HG02763 (cell line): ENCODE results near the gene LSG1.

Experiments
- ATAC-seq: cut with Tn5 transposase; IDR thresholded peaks from one replicate; pipeline ENCODE4 v1.9.1; 2021; ENCODE audit warnings: mild to moderate bottlenecking, moderate library complexity; ENCODE audit not compliant: unreplicated experiment

Gene LSG1

DNA sequence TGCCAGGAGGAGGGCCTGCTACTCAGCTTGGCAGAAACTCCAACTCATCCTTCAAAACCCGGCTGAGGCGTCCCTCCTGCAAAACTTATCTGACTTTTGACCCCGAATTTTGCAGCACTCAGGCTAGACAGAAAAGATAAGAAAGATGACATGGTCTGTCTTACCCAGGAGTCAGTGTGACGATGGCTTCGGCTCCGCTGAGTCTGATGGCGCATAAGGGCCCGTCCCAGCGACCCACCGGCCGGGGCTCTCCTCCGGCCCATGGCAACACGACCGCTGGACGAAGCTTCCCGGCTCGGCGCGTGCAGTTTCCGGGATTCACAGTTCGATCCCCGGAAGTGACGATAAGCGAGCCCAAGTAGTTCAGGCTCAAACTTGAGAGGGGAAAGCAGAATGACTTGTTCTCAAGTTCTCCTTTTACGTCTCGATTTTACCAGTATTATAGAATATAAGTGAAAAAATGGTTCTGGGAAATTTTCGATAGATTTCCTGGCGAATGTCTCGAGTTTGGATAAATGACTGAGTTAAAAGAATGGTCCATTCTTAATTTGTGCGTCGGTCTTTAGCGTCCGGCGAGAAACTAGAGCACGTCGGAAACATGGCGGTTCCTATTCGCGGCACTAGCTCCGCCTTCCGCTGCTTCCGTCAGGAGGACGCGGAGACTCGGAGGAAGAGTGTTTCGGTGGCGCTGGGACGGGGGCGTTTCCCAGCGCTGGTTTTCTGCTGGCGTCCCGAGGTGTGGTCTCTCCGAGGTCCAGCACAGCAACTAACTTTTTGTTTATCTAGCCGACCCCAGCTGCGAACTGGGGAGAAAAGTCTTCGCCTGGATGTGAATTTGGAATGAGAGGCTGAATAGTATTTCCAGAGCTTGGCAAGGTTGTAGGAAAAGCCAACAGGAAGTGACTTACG is at the start of gene LSG1:
LSG1 (minus strand) TSS at position 292 of the 909 bp plus-strand sequence; CDS start at position 263, 29 bp downstream.
- ATAC-seq = peak; percentile 83

DNA sequence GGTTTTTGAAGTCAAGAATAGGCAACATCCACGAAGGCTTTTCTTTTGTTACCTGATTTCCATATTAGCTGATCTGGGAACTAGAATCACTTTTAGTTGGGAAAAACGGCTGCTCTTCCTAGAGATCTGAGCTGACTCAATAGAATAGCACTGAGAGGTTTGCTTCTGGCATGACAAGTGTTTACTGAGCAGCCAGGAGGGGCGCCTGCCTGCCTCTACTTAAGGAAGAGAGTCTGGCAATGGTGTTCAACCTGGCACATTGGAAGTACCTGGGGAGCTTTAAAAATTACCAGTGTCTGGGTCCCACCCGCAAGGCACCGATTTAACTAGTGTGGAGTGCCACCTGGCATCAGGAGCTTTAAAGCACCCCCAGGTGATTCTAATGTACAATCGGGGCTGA is 48.1 kb upstream of the LSG1 start:
- no peak for ATAC-seq

DNA sequence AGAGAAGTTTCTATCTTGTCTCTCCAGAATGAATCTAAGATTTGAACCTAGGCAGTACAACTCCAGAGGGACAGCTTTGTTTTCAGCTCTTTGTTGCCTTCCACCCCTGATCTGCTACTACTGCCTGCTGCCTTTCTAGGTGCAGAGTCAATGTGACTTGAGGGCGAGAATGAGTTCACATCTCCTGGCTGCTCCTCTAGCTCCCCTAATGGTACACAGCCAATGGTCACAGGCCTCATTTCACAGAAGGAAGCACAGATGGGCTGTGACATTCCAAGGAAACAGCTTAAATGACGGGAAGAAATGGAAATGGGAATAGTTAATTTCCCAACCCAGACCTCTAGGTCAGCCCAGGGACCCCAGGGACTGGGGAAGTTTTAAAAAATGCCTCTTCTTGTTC is 46.1 kb upstream of the LSG1 start:
- ATAC-seq = no peak

DNA sequence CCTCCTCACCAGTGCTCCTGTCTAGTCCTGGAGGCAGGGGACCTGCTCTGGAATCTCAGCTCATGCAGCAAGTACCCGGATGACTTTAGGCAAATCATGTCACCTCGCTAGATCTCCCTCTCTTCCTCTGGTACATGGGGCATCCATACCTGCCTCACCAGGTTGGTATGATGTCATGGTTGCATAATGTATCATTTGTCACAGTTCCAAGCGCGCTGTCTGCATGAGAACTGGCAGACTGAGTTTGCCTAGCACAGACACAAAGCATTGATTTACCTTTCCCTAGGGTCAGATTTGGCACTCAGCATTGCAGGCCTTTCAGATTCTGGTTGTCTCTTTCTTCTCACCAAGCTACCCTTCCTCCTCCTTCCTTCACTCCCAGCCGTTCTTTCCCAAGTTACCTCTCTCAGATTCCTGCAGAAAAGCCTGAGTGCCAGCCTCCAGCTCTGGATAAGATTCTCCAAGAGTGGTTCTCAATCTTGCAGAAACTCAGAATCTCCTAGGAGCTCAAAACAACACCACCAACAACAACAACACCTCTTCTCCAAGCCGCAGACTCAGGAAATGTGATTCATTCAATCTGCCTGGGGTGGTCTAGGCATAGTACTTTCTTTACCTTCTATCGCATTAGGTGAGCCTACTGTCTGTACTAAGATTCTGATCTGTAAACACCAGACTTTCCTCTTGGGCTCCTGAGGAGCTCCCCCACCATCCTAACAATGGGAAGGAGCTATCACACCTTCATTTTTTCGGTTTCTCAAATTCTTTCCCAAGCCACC is 43.2 kb upstream of the LSG1 start:
- ATAC-seq = no peak

DNA sequence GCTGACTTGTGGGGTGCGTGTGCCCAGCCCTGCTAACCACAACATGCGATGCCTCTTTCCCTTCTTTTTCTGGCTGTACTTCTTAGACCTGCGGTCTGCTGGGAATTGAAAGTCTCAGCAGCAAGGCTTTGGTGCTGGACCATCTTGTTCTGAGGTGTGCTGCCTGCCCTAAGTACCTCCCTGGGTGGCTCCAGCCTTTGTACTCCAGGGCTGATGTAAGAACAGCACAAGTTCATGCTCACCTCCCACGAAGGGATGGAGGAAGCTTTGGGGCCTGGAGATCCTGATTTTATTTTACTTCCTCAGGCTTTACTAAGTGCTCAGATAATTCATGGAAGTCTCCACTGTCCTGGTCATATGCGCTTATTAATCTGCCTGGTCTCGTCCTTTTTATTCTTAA is 42.6 kb upstream of the LSG1 start:
- ATAC-seq = no peak

DNA sequence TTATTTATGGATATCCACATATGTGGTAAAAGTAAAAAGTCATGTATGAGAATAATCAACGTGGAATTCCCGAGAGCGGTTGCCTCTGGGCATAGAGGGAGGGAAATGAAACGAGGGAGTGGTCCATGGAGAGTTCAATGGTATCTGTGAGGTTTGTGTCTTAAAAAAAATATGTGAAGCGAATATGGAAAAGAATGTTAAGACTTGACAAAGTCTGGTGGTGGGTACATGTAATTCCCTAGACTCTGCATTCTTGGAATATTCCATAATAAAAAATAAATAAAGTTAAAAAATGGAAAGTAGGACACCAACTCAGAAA is 42.1 kb upstream of the LSG1 start:
- ATAC-seq = no peak

DNA sequence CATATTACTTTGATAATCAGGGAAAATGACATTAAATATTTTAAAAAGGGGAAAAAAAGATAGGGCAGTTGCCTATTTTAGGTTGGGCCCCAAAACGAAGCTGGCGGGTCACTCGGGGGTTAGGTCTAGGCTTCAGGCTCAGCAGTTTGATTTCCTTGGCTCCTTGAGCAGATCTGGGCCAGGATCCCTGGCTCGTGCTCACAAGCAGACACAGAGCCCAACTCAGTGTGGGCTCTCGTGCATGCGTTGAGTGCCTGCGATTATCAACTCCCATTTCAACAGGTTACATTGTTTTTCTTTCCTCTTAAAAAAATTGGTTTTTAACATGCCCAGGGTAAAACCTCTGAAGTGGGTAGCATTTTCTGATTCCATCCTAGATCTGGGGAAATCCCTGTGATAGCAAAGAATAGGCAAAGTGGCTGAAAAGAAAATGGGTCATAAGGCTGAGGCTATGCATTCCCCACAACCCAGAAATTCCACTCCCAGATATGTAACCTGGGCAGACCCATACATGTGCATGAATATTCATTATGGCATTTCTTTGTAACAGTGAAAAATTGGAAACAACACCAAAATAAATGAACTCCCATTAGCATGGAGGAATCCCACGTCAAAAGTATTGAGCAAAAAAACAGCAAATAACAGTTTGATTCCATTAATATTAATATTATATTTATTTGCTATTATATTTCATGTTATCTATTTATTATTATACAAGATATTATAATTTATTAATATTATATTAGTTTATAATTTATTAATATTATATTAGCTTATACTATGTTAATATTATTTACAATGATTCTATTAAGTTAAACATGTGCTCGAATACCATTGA is 41.5 kb upstream of the LSG1 start:
- no peak for ATAC-seq

DNA sequence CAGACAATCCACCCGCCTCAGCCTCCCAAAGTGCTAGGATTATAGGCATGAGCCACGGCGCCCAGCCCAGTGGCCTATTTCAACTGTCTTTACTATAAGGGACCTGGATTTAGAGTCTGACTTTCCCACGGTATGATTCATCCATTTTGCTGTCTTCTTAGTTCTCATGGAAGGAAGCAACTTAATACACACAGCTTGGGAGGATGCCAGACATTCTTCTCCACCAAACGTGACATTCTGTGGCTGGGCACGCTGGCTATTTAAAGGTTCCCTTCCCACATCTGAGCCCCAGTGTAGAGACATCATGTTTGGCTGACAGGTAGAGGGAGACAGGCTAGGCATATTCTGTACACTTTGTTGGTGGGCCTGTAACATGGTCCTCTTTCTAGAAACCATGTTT is 39.9 kb upstream of the LSG1 start:
- ATAC-seq = no peak

DNA sequence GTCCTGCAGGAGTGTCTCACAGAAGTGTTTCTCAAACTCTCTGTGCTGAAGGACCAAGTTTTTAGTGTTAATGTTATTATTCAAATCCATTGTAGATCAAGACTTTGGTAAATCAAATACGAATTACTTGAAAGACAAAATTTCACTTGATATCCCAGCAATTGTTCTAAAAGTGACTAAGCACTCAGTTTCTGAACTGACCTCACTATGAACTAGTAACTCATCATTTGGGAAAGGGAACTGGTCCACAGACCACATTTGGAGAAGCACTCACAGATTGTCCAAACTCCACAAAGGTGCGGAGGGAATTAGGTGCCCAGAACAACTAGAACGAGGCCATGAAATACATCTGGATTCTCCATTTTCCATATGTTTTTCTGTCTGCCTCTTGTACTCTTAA is 39.3 kb upstream of the LSG1 start:
- ATAC-seq = no peak

DNA sequence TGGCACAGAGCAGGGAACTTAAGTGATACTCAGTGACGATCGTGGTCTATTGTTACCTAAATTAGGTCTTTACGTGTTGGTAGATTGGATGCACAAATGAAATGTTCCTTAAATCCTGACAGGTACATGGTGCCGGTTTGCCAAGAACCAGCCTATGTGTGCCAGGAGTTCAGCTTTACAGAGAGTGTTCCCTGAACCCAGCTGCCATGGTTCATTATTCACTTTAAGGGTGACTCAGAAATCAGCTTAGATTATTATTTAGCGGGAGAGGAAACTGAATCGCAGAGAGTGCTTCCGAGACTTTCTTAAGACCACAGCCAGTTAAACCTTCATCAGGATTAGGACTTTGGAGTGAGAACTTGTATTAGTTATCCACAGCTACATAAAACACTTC is 35.2 kb upstream of the LSG1 start:
- no peak for ATAC-seq

DNA sequence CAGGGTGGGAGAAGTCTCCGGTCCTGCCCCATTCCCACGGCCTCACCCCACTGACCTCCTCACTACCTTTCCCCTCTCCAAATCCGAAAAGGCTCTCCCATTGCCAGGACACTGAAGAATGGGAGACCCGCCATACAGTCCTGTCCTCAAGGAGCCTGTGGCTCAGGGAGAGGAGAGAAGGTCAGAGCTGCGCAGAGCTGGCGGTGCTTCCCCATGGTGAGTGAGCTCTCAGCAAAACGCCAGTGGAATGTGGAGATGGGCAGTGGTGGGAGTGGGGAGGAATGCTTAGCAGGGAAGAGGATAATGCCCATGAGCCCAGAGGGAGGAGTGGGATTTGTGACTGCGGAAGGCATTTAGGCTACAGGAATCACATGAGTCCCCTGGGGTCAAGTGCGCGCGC is 33.8 kb upstream of the LSG1 start:
- ATAC-seq = no peak

DNA sequence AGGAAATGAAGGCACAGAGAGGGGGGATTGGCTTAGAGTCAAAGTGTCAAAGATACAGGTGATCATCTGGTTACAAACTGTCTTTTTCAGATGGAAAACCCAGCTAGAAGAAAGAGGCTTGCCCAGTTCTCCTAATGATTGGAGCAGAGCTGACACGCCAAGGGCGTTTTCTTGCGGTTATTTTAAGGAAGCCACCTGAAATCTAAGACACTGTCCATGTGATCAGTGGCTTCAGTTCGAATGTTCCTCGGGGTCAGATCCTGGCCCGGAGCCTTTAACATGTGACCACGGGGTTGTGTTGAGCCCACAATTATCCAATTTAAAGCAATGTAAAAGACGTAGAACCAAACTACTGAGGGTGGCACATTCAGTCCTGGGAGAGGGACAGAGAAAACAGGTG is 33.2 kb upstream of the LSG1 start:
- ATAC-seq = no peak

DNA sequence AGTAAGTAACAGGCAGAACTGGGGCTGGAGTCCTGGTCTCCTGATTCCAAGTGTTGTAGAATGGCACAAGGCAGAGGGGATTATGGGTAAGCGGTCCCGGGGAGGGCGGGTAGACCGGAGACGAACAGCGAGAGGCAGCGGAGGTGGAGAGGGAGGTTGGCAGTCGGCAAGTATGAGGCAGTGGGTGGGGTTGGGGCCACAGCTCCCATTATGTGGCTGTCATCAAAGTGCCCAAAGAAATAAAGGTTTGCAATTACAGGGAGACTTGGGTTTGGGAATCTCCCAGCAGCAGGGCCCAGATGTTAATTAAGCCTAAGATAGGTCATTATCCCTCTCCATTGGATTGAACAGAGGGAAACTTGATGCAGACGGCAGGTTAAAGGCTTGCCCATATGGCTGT is 30.6 kb upstream of the LSG1 start:
- no peak for ATAC-seq

DNA sequence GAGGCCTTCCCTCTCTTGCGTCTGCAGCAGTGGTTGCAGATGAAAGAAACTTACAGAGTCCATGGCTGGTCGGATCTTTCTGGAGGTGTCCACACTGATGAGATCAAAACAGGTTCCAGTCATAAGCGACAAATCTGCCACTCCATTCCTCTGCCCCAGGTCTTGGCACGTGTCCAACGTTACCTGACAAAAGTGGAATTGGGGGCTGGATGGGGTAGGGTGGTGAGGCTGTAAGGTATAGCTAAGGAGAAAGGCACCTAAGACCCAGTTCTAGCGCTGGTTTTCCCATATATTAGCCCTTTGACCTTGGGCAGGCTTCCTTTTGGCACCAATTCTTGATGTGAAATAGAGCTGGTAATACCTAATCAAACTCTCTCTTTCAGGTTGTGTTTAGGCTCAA is 24.7 kb upstream of the LSG1 start:
- no peak for ATAC-seq

DNA sequence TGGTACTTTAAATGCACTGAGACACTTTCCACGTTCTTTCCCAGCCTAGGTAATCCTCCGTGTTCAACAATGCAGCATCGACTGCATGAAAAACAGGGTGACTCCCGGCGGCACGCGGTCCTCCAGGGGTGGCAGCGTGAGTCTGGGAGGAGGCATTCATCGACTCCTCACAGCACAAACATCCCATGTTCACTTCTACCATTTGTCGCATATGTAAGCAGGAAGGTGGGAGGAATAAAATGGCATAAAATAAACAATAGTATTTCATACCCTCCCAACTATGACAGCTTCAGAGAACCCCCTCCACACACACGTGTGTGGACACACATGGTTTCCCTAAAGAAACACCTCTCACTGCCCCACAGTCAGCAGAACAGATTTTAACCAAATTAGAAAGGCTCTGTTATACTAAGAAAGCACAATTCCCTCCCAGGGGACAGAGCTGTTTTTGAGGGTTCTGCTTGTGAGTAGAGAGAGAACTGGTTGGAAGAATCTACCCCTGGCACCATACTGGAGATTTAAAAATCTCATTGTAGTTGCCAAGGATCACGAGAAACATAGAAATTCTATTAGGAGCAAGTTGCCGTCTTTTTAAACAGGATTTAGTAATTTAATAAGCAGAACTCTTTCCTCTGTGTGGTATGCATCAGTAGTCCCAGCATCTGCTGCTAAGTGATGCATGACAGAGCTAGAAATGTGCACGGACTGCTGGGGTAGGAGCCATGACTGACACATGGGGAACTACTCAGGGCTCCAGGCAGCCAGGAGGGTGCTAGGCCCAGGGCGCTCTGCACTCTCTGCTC is 19.7 kb upstream of the LSG1 start:
- ATAC-seq = peak; percentile 55

DNA sequence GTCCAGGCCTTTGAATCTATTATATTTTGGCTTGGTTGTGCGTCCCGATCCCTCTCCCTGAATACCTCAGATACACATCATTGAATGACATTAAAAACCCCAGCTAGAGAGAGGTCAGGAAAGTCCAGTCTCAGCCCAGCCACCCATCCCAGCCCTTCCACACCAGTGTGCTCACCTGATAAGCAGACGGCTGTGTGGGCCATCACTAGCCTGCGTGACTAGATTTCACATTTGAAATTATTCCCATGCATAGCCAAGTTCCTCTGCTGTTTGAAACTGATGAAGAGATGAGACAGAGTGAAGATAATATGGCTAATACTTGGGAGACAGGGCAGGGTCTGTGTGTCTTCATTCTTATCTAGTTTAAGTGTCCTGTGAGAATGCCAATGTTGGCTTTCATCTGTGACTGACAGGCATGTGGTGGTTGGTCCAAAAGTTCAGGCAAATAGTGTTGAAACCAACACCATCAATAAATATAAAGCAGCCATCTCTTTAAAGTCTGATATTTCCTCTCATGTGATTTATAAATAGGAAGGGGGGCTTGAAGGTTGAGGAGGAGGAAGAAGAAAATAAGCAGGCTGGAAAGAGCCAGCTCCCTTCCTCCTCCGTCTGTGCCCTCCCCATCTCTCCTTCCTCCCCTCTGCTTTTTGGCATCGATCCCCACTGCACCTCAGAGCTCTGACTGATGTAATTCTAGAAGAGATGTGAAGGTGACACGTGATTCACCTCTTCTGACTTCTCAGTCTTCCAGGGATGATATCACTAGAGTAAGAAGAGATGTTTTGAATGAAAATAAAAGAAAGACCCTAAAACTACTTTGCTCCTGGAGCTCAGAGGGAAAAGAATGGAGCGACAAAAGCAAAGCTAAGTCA is 18.7 kb upstream of the LSG1 start:
- no peak for ATAC-seq

DNA sequence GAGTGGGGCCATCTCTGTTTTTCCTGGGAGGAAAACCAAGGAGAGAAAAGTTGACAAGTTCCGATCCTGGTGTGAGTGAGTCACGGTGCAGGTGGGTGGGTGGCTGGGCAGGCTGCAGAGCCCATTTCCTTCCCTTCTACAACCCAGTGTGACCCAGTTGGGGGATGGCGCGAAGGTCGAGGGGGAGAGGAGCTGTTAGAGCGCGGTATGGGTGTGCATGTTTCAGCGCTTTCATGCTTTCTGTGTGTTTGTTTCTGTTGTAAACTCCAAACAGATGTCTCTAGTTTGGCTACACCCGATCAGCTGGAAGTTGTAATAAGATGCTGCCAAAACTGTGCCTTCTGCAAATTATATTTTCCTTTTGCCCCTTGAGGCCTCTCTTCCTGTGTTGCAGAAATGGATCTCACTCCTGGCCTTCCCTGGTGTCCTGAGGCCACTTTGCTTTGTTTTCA is 17.5 kb upstream of the LSG1 start:
- no peak for ATAC-seq

DNA sequence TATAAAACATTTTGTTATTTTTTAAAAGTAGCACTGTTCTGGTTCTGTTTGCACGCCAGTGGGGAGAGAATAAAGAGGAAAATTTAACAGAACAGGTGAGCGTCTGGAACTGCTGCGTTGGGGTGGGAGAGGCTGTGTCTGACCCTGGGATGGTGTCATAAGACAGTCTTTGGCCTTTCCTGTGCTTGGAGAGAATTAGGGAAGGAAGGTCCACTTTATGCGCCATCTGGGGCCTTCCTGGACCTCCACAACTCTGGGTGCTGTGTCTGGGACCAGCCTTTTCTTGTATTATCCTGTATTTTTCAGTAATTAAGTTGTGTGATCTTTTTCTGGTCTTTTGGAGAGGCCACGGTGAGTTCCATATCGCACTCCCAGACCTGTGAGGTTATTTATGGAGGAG is 17.0 kb upstream of the LSG1 start:
- ATAC-seq = no peak

DNA sequence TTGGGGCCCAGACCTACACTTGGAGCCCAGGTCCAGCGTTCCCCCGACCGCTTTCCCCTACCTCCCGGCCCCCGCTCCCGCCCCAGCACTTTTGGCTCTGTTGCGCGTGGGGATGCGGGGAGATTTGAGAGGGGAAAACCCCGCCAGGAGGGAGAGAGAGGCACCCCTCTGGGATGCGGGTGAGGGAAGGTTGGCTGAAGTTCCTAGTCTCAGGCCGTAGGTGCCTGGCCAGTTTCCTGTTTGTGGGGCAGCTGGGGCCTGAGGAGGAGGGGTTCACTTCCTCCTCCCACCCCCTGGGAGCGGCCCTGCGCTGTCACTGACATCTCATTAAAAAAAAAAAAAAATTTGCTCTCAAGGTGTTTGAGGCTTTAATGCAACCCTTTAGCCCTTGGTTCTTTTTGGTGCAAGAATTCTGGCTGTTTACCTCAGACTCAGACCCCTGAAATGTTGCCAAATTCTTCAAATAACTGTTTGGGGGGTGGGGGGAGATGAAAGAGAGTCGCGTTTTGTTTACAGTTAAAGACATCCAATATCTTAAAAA is 16.3 kb upstream of the LSG1 start:
- no peak for ATAC-seq
